ENCODE measurements around the gene PKHD1.

DNA sequence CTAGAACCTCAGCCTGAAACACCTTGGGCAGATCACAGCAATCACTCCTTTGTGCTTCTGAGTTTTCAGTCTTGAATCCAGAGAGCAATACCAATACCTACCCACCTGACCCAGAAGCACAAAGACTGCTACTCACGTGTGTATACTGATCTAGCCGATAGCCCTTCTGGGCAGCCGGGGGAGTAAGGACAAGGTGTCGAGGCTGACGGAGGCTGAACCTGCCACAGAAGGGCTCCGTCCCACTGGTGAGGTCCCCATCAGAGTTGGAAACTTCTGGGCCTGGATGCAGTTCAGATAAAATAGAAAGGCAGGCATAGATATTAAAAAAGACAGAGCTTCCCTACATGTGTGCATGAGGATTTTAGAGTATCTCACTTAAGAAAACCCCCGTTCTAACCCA, 32.0 kb downstream of the PKHD1 start:
- TF ChIP-seq, protein P1, sequence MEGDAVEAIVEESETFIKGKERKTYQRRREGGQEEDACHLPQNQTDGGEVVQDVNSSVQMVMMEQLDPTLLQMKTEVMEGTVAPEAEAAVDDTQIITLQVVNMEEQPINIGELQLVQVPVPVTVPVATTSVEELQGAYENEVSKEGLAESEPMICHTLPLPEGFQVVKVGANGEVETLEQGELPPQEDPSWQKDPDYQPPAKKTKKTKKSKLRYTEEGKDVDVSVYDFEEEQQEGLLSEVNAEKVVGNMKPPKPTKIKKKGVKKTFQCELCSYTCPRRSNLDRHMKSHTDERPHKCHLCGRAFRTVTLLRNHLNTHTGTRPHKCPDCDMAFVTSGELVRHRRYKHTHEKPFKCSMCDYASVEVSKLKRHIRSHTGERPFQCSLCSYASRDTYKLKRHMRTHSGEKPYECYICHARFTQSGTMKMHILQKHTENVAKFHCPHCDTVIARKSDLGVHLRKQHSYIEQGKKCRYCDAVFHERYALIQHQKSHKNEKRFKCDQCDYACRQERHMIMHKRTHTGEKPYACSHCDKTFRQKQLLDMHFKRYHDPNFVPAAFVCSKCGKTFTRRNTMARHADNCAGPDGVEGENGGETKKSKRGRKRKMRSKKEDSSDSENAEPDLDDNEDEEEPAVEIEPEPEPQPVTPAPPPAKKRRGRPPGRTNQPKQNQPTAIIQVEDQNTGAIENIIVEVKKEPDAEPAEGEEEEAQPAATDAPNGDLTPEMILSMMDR (IDR thresholded peaks at IDR 0.05): no peak
- TF ChIP-seq, protein P2, sequence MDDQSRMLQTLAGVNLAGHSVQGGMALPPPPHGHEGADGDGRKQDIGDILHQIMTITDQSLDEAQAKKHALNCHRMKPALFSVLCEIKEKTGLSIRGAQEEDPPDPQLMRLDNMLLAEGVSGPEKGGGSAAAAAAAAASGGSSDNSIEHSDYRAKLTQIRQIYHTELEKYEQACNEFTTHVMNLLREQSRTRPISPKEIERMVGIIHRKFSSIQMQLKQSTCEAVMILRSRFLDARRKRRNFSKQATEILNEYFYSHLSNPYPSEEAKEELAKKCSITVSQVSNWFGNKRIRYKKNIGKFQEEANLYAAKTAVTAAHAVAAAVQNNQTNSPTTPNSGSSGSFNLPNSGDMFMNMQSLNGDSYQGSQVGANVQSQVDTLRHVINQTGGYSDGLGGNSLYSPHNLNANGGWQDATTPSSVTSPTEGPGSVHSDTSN (IDR thresholded peaks at IDR 0.05): no peak
- TF ChIP-seq RAD21 (IDR thresholded peaks at IDR 0.05; ENCODE audit: low read length): no peak
- TF ChIP-seq EZH2phosphoT487 (IDR thresholded peaks at IDR 0.05; ENCODE audit: borderline replicate concordance, low read depth): no peak
- TF ChIP-seq JUND (IDR thresholded peaks at IDR 0.05): no peak
- no peak for TF ChIP-seq FOXJ3 (CRISPR knock-in tag; IDR thresholded peaks at IDR 0.05)
- no peak for TF ChIP-seq TCF12 (IDR thresholded peaks at IDR 0.05)
- no peak for TF ChIP-seq NFIC (IDR thresholded peaks at IDR 0.05; ENCODE audit: borderline replicate concordance)
- no peak for TF ChIP-seq POLR2AphosphoS5 (IDR thresholded peaks at IDR 0.05; ENCODE audit: low read depth, low read length)
- no peak for TF ChIP-seq MAX (IDR thresholded peaks at IDR 0.05; ENCODE audit: low read depth)
- no peak for TF ChIP-seq USF2 (IDR thresholded peaks at IDR 0.05; ENCODE audit: borderline replicate concordance, low read depth, low read length)
- TF ChIP-seq MXI1 (IDR thresholded peaks at IDR 0.05; ENCODE audit: low read depth, low read length): no peak
- TF ChIP-seq, protein P3, sequence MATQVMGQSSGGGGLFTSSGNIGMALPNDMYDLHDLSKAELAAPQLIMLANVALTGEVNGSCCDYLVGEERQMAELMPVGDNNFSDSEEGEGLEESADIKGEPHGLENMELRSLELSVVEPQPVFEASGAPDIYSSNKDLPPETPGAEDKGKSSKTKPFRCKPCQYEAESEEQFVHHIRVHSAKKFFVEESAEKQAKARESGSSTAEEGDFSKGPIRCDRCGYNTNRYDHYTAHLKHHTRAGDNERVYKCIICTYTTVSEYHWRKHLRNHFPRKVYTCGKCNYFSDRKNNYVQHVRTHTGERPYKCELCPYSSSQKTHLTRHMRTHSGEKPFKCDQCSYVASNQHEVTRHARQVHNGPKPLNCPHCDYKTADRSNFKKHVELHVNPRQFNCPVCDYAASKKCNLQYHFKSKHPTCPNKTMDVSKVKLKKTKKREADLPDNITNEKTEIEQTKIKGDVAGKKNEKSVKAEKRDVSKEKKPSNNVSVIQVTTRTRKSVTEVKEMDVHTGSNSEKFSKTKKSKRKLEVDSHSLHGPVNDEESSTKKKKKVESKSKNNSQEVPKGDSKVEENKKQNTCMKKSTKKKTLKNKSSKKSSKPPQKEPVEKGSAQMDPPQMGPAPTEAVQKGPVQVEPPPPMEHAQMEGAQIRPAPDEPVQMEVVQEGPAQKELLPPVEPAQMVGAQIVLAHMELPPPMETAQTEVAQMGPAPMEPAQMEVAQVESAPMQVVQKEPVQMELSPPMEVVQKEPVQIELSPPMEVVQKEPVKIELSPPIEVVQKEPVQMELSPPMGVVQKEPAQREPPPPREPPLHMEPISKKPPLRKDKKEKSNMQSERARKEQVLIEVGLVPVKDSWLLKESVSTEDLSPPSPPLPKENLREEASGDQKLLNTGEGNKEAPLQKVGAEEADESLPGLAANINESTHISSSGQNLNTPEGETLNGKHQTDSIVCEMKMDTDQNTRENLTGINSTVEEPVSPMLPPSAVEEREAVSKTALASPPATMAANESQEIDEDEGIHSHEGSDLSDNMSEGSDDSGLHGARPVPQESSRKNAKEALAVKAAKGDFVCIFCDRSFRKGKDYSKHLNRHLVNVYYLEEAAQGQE (IDR thresholded peaks at IDR 0.05; ENCODE audit: low read depth, low read length): no peak

Measured in SK-N-SH (cell line).